Osteoblast (primary cell): ENCODE results near the gene EHBP1. TPM values are rescaled to one million over a fixed set of nuclear protein-coding genes. Genes with fewer than 3 reads are reported as not detected.

Source experiments
- DNase-seq: peaks from one replicate; pipeline ENCODE4 v3.0.0; 2011; ENCODE audit warnings: low spot score, mixed read lengths; ENCODE audit not compliant: insufficient read length; ENCODE audit errors: missing footprints
- H2AFZ ChIP-seq: 2 replicates; pipeline ENCODE4 v1.6.0; 2011; ENCODE audit warnings: mild to moderate bottlenecking, low read length
- H3K27ac ChIP-seq: 2 replicates; pipeline ENCODE4 v1.5.1; 2011; ENCODE audit warnings: mild to moderate bottlenecking, low read depth, low read length, moderate library complexity
- H3K27me3 ChIP-seq: 2 replicates; pipeline ENCODE4 v1.6.0; 2012; ENCODE audit warnings: mild to moderate bottlenecking, control low read depth, inconsistent platforms, low read length, moderate library complexity; ENCODE audit not compliant: insufficient read depth
- H3K36me3 ChIP-seq: 2 replicates; pipeline ENCODE4 v1.5.1; 2011; ENCODE audit warnings: mild to moderate bottlenecking, low read length, control low read depth, moderate library complexity; ENCODE audit not compliant: insufficient read depth
- H3K4me1 ChIP-seq: 2 replicates; pipeline ENCODE4 v1.5.1; 2011; ENCODE audit warnings: mild to moderate bottlenecking, low read length, control low read depth, moderate library complexity; ENCODE audit not compliant: insufficient read depth
- H3K4me2 ChIP-seq: 2 replicates; pipeline ENCODE4 v1.6.0; 2011; ENCODE audit warnings: mild to moderate bottlenecking, low read length; ENCODE audit not compliant: insufficient read depth
- H3K4me3 ChIP-seq: fragments of 200-600 bp; sonication (generic); 3 replicates; pipeline ENCODE4 v1.5.1; 2012; ENCODE audit warnings: mild to moderate bottlenecking, low read length, inconsistent platforms; ENCODE audit not compliant: insufficient read depth
- H3K79me2 ChIP-seq: 2 replicates; pipeline ENCODE4 v1.6.0; 2012; ENCODE audit warnings: mild to moderate bottlenecking, low read length, control low read depth, inconsistent platforms; ENCODE audit not compliant: insufficient read depth
- H3K9me3 ChIP-seq: 2 replicates; pipeline ENCODE4 v1.5.1; 2011; ENCODE audit warnings: low read depth, low read length, control low read depth
- H4K20me1 ChIP-seq: 2 replicates; pipeline ENCODE4 v1.6.0; 2012; ENCODE audit warnings: mild to moderate bottlenecking, low read length, control low read depth; ENCODE audit not compliant: insufficient read depth
- total RNA-seq: library from RNA; depleted of rRNA; stranded (reverse); fragments of >200 nt; gene quantifications from 2 replicates; pipeline ENCODE4 v1.2.3, GENCODE V29; 2012
- TF ChIP-seq, protein P1 (sequence below): IDR thresholded peaks from 2 replicates; pipeline ENCODE4 v1.5.1; 2011; ENCODE audit warnings: mild to moderate bottlenecking, low read depth, low read length, moderate library complexity; ENCODE audit errors: extremely low read depth

The EHBP1 gene
- total RNA-seq, 1 donor: 96.3 TPM

DNA sequence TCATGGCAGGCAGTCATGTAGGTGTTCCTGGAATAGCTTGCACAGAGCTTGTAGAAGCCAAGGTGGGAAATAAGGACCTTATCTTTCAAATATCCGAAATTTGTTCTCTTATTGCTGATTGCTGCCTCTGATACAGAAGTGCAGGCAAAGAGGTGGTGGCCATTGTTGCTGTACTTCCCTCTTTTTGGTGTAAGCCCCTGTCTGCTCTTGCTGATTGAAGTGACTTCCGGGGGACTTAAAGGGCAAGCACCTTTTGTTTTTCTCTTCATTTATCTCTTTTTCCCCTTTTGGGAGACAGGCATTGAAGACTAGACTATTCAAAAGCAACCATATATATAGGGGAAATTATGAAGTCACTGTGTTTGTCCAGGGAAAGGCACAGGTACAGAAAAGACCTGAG, 213.5 kb downstream of the EHBP1 start:
- no peak overlapping the region for H2AFZ ChIP-seq
- no peaks in the 10 kb centered on the region for H3K79me2 ChIP-seq
- TF ChIP-seq, protein P1, sequence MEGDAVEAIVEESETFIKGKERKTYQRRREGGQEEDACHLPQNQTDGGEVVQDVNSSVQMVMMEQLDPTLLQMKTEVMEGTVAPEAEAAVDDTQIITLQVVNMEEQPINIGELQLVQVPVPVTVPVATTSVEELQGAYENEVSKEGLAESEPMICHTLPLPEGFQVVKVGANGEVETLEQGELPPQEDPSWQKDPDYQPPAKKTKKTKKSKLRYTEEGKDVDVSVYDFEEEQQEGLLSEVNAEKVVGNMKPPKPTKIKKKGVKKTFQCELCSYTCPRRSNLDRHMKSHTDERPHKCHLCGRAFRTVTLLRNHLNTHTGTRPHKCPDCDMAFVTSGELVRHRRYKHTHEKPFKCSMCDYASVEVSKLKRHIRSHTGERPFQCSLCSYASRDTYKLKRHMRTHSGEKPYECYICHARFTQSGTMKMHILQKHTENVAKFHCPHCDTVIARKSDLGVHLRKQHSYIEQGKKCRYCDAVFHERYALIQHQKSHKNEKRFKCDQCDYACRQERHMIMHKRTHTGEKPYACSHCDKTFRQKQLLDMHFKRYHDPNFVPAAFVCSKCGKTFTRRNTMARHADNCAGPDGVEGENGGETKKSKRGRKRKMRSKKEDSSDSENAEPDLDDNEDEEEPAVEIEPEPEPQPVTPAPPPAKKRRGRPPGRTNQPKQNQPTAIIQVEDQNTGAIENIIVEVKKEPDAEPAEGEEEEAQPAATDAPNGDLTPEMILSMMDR: no peak
- H3K4me1 ChIP-seq: no peaks in the 10 kb centered on the region
- no peaks in the 10 kb centered on the region for H4K20me1 ChIP-seq
- no peak overlapping the region for H3K4me3 ChIP-seq
- peak; percentile 65 for DNase-seq
- H3K4me2 ChIP-seq: no peak overlapping the region
- H3K27ac ChIP-seq: no peak overlapping the region
- peaks cover 2% of the 10 kb centered on the region for H3K9me3 ChIP-seq
- no peaks in the 10 kb centered on the region for H3K27me3 ChIP-seq
- peaks cover 4% of the 10 kb centered on the region for H3K36me3 ChIP-seq

- no peak for DNase-seq
- Histone ChIP-seq H4K20me1 (no peaks in the 10 kb centered on the region), H3K9me3 (peaks cover 4% of the 10 kb centered on the region), H3K4me2 (no peak overlapping the region), H3K4me1 (no peaks in the 10 kb centered on the region), H3K4me3 (no peak overlapping the region), H3K27ac (no peak overlapping the region), H3K79me2 (no peaks in the 10 kb centered on the region), H3K27me3 (no peaks in the 10 kb centered on the region), H2AFZ (no peak overlapping the region), H3K36me3 (peaks cover 5% of the 10 kb centered on the region)
- TF ChIP-seq, protein P1: no peak
Measured at GRCh38 chr2:62920070-62920469, 214.6 kb downstream of the EHBP1 start.

- H3K4me3 ChIP-seq: no peak overlapping the region
- H3K79me2 ChIP-seq: no peaks in the 10 kb centered on the region
- H3K27ac ChIP-seq: no peak overlapping the region
- H3K27me3 ChIP-seq: no peaks in the 10 kb centered on the region
- peaks cover 5% of the 10 kb centered on the region for H3K36me3 ChIP-seq
- no peaks in the 10 kb centered on the region for H4K20me1 ChIP-seq
- no peak for DNase-seq
- H3K9me3 ChIP-seq: peaks cover 4% of the 10 kb centered on the region
- no peak overlapping the region for H3K4me2 ChIP-seq
- TF ChIP-seq, protein P1: no peak
- no peaks in the 10 kb centered on the region for H3K4me1 ChIP-seq
- no peak overlapping the region for H2AFZ ChIP-seq
Measured at GRCh38 chr2:62923242-62923641, 217.7 kb downstream of the EHBP1 start.

DNA sequence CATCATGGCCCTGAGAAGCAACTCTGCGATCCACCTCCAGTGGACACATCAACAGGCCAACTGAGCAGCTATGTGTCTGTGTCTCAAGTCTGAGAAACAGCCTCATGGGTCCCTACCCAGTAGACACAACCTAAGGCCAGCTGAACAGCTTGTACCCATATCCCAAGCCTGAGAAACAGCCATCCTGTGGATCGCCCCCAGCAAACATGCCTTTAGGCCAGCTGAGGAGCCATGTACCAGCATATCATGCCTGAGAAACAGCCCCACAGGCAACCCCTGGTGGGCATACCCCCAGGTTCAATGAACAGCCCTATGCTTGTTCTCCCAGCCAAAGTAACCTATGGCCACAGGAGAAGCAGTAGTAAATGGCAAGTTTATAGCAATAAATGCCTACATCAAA, 218.4 kb downstream of the EHBP1 start:
- DNase-seq: no peak
- Histone ChIP-seq H3K36me3 (peaks cover 5% of the 10 kb centered on the region), H3K9me3 (peaks cover 4% of the 10 kb centered on the region), H3K27ac (no peak overlapping the region), H3K4me2 (no peak overlapping the region), H2AFZ (no peak overlapping the region), H4K20me1 (no peaks in the 10 kb centered on the region), H3K4me3 (no peak overlapping the region), H3K4me1 (no peaks in the 10 kb centered on the region), H3K79me2 (no peaks in the 10 kb centered on the region), H3K27me3 (no peaks in the 10 kb centered on the region)
- TF ChIP-seq, protein P1: no peak
